HG02763 (cell line): ENCODE data around the gene FIZ1.

Experiments used
- ATAC-seq: cut with Tn5 transposase; IDR thresholded peaks from one replicate; pipeline ENCODE4 v1.9.1; 2021; ENCODE audit warnings: mild to moderate bottlenecking, moderate library complexity; ENCODE audit not compliant: unreplicated experiment

Gene FIZ1

DNA sequence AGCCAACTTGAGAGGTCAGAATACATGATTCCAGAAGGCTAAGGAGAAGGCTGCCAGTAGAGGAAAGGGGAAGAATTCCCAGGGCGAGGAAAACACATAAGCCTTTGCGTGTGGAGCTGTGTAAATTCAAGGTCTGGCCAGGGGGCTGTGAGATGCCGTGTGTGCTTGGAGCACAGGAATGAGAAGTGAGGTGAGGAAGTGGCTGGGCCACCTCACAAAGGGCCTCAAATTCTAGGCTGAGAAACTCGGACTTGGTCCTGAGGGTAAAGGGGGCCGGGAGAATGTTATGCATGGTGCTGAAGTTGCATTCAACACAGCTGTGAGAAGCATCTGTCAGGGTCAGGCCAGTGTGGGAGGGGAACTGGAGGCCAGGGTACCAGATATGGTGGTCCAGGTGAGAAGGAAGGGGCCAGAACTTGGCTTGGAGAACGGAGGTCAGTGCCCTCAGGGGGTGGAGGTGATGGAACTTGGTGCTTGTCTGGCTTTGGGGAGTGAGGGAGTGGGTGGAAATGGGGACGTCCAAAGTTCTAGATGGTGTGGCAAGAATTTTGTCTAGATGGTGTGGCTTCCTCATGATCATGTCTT is 36.6 kb upstream of the FIZ1 start:
- no peak for ATAC-seq

DNA sequence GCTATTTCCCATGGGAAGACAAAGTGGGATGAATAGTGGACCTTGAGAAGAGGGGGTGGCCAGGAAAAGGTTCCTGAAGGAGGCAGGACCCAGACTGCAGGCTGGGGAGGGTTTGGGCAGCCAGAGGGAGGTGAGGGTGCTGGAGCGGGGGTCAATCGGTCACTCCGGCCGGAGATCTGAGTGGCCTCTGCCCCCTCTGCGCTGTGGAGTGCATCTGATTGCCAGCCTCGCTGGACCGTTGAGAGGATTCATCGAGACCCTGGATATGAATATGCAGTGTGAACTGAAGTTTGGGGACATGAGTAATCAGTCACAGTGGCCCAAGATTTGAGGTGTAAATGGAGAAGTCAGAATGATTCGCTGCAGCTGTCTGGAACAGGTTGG is 36.0 kb upstream of the FIZ1 start:
- no peak for ATAC-seq

- no peak for ATAC-seq
Measured at GRCh38 chr19:55633861-55634260, 34.5 kb upstream of the FIZ1 start.

DNA sequence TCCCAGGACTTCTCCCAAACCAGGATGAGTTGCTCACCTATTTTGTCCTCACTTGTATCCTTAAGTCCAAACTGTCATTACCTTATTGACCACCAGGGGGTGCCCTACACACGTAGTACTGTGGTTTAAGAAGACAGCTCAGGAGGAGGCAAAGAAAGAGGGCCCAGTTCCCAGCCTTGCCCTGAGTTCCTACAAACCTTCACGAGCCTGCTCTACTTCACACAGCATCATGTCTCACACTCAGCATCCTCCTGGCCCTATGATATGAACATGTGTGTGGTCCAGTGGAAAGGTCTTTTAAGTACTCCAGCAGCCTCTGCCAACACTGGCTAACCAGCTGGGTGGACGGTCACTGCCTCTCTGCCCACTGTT is 33.1 kb upstream of the FIZ1 start:
- no peak for ATAC-seq

- no peak for ATAC-seq
Measured at GRCh38 chr19:55626350-55626749, 27.0 kb upstream of the FIZ1 start.

DNA sequence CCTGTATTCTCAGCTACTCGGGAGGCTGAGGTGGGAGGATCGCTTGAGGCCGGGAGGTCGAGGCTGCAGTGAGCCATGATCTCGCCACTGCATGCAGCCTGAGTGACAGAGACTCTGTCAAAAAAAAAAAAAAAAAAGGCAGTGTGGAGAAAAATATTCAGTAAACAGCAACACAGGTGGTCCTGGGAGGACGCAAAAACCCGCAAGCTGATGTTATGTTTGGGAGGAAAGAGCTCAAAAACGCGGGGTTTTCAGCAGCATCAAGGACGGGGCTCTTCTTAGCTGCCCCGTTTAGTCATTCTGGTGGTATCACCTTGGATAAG is 25.6 kb upstream of the FIZ1 start:
- ATAC-seq = no peak

- no peak for ATAC-seq
Measured at GRCh38 chr19:55624109-55625003, 25.0 kb upstream of the FIZ1 start, which contains the start of gene ZNF784. TSS of gene ZNF784 (minus strand) at chr19:55624566. CDS start at chr19:55624561, 5 bp downstream.

- ATAC-seq = no peak
Measured at GRCh38 chr19:55623561-55623960, 24.2 kb upstream of the FIZ1 start.

- no peak for ATAC-seq
Measured at GRCh38 chr19:55623130-55623529, 23.8 kb upstream of the FIZ1 start.

DNA sequence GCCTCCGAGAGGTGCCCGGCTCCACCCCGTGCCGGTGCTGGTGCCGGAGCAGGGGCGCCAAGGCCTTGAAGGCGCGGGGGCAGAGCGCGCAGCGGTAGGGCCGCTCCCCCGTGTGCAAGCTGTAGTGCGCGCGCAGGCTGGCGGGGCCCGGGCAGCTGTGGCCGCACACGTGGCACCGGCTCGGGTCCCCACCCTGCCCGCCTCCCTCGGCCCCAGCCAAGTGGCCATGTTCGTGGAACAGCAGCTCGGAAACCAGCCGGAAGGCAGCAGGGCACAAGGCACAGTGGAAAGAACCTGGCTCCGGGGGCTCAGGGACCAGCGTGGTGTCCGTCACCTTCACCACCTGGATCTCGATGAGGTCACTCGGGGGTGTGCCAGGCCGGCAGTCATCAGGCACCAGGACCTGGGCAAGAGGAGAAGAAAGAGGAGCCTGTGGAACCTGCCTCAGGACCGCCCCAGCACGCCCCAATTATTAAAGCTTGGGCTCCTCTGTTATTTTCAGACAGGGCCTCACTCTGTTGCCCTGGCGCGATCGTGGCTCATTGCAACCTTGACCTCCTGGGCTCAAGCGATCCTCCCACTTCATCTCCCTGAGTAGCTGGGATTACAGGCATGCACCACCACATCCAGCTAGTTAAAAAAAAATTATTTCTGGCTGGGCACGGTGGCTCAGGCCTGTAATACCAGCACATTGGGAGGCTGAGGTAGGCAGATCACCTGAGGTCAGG is 23.1 kb upstream of the FIZ1 start:
- no peak for ATAC-seq

DNA sequence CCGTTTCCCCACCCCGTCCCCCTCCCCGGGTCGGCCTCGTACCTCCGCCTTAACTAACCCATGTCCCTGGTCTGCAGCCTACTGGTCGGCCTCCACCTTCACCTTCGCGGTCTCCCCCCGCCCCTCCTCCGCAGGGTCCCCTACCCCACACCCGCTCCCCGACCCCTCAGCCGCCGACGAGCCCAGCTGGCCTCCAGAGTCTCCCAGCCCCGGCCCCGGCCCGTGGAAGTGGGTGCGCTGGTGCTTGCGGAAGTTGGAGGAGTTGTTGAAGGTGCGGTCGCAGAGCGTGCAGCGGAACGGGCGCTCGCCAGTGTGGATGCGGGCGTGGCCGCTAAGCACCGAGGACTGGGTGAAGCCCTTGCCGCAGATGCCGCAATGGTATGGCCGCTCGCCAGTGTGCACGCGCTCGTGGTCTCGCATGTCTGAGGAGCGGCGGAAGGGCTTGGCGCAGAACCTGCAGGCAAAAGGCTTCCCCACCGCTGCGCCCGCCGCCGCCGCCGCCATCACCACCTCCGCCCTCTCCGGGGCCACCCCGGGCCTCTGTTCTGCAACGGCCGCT is 22.4 kb upstream of the FIZ1 start:
- ATAC-seq = no peak

DNA sequence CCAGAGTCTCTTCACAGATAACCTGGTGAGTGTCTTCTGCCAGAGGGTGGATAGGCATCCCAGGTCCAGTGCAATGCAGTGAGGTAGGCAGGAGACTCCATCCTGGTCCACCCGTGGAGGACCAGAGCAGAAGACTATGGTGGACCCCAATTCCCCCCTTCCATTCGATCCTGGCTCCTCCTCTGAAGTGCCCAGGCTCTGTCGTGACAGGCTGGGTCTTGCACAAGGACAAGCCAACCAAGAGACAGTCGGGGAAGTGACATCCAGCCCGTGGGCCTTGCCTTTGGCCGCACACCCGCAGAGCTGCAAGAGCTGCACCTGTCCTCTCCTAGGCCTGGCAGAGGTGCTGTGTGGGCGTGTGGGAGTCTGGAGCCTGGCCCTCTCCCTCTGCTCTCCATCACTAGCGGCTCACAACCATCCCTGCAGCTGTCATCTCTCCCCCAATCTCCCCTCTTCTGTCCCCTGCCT is 21.9 kb upstream of the FIZ1 start:
- no peak for ATAC-seq

DNA sequence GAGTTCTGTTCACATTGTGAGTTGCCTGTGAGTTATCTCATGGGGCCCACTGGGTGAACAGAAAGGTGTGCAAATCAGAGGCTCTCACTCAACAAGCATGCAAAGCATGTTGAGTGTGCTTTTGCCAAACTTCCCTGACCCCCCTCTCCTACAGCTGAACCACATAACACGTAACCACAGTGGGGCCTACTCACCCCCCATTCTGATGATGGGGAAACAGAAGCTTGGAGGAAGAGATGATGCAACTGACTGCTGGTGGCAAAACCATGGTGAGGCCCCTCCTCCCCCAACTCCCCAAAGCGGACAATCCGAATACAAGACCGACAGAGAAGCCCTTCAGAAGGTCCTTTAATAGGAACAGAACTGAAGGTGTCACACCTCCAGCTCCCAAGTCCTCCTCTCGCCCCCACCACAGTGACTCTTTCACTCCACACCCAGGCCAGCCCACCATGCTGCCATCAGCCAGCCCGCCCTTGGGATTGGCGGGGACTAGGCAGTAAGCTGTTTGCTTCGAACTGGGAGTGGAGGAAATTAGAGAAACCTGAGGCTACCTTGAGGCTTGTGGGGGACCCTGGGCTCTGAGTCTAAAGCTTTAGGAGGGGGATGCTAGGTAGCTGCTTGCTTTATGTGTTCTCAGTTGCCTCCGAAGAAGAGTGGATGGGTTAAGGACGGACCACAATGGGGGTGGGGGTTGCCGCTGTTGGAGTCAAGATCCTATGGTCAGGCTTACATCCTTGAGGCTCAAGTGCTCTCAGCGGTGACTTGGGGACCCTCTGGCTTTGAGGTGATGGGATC is 21.3 kb upstream of the FIZ1 start:
- ATAC-seq = no peak

GRCh38 chr19:55619286-55619685 is 20.0 kb upstream of the FIZ1 start:
- ATAC-seq = no peak

DNA sequence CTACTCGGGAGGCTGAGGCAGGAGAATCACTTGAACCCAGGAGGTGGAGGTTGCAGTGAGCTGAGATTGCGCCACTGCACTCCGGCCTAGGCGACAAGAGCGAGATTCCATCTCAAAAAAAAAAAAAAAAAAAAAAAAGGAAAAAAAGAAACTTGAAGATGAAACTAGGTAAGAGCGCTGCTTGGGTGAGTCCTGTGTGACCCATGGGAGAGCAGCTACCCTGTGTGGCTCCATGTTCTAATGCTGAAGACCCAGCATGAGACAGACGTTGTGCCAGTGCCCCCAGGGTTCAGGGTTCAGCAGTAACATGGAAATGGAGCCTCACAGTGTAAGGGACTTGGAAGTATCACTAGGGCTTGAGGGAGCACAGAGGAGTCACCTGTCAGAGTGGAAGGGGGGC is 19.1 kb upstream of the FIZ1 start:
- ATAC-seq = no peak

DNA sequence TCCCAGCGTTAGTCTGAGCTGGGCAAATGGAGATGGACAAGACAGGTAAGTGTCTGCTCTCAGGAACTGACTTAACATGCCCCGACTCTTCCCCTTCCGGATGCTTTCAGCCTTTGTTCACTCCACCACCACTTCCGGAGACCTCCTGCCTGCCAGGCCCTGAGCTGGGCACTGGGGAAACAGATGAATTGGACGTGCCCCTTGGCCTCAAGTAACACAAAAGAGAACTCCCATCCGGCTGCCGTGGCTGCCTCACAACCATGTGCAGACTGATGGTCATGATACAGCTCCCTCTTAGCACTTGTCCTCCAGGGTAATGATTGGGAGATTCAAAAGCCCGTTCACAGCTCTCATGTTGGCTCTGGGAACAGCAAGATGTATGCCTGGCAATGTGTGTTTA is 18.1 kb upstream of the FIZ1 start:
- ATAC-seq = no peak

GRCh38 chr19:55616395-55616875 is 17.1 kb upstream of the FIZ1 start:
- no peak for ATAC-seq

DNA sequence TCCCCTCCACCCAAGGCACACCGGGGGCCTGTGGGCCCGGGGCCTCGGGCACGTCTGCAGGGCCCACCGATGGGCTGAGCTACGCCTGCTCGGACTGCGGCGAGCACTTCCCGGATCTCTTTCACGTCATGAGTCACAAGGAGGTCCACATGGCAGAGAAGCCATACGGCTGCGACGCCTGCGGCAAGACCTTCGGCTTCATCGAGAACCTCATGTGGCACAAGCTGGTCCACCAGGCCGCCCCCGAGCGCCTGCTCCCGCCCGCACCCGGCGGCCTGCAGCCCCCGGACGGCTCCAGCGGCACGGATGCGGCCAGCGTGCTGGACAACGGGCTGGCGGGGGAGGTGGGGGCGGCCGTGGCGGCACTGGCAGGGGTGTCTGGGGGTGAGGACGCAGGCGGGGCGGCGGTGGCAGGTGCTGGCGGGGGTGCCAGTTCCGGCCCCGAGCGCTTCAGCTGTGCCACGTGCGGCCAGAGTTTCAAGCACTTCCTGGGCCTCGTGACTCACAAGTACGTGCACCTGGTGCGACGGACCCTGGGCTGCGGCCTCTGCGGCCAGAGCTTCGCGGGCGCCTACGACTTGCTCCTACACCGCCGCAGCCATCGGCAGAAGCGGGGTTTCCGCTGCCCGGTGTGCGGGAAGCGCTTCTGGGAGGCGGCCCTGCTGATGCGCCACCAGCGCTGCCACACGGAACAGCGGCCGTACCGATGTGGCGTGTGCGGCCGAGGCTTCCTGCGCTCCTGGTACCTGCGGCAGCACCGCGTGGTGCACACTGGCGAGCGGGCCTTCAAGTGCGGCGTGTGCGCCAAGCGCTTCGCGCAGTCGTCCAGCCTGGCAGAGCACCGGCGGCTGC is 16.5 kb upstream of the FIZ1 start:
- ATAC-seq = no peak

GRCh38 chr19:55614711-55615542 is 15.6 kb upstream of the FIZ1 start:
- no peak for ATAC-seq
